GM19025 (cell line): ENCODE data around the gene STIM2.
"Not testable (repeated sequence)": the region's sequence is repeated elsewhere in the genome, so short reads cannot be mapped to it uniquely, and the experiment has no call there.

Experiments used
- ATAC-seq: cut with Tn5 transposase; IDR thresholded peaks from one replicate; pipeline ENCODE4 v1.9.1; 2021; ENCODE audit warnings: mild to moderate bottlenecking, low read depth, moderate library complexity; ENCODE audit not compliant: unreplicated experiment

The STIM2 gene

DNA sequence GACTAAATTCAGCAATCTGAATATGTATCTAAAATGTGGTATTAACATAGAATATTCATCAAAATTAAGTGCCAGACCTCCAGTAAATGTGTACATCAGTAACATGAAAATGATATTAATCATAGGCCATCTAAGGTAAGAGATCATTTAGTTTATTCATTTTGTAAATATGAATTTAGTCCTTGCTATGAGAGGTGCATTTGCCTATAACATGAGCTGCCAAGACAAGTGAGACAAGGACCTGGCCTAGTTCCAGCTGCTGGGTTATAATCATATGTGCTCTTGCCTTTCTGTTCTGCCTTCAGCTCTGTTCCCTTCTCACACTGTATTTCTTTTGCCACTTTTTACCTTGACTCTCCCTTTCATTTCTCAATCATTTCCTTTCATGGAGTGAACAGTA, 160.0 kb downstream of the STIM2 start:
- ATAC-seq: no peak

GRCh38 chr4:27022963-27023362, 162.3 kb downstream of the STIM2 start:
- no peak for ATAC-seq

- no peak for ATAC-seq
Observed at GRCh38 chr4:27023366-27023765, 162.7 kb downstream of the STIM2 start.

DNA sequence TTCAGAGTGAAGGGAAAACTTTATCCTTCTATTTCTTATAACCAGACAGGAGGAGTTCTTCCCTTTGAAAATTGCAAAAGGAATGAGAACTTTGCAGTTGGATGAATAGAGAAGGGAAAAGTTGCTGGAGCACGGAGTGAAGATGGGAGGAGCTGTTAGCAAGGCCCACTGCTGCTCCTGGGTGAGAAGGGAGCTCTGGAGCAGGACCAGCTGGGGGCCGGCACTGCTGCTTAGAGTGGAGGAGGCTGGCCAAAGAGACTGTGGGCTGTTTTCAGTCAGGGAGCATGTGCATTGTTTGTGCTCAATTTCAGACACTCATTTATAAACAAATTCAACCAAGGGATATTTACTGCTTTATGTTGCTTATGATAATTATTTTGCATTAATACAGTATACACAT, 164.2 kb downstream of the STIM2 start:
- ATAC-seq: no peak

DNA sequence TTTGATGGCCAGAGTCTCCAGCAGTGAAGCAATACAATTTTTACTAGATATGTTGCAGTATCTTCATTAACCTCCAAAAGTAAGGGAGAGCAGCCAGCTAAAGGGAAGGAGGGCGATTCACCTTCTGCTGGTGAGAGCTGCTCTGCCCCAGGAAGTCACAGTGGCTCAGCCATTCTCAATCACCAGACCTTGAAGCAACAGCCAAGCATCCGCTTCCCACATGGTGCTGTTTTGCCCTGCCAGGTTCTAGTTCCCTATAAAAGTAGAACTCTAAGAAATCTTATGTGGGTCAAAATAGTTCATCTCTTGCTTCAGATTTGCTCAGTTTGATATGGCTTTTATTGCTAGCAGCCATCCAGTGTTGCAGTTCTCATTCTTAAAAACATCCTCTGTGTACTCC, 166.8 kb downstream of the STIM2 start:
- no peak for ATAC-seq

- ATAC-seq: not testable (repeated sequence)
Observed at GRCh38 chr4:27035127-27035526, 174.5 kb downstream of the STIM2 start.

GRCh38 chr4:27040356-27040755, 179.7 kb downstream of the STIM2 start:
- no peak for ATAC-seq

GRCh38 chr4:27042411-27042810, 181.8 kb downstream of the STIM2 start:
- no peak for ATAC-seq

- ATAC-seq: no peak
Observed at GRCh38 chr4:27043200-27043599, 182.6 kb downstream of the STIM2 start.

DNA sequence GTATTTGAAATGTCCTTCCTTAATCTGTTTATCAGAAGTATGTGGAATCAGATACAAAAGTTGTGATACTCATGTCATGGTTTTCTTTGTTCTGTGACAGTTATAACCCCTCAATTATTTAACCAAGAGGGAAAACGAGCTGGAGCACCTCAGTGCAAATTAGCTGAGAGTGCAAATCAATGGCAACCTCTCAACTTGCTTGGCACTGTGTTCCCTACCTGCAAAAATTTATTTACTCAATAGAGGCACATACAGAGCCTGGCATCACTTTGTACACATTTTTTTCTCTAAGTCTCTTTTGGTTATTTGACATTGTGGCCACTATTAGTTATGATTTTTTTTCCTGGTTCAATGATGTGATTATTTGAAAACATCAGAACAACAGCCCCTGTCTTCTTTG, 186.2 kb downstream of the STIM2 start:
- no peak for ATAC-seq

DNA sequence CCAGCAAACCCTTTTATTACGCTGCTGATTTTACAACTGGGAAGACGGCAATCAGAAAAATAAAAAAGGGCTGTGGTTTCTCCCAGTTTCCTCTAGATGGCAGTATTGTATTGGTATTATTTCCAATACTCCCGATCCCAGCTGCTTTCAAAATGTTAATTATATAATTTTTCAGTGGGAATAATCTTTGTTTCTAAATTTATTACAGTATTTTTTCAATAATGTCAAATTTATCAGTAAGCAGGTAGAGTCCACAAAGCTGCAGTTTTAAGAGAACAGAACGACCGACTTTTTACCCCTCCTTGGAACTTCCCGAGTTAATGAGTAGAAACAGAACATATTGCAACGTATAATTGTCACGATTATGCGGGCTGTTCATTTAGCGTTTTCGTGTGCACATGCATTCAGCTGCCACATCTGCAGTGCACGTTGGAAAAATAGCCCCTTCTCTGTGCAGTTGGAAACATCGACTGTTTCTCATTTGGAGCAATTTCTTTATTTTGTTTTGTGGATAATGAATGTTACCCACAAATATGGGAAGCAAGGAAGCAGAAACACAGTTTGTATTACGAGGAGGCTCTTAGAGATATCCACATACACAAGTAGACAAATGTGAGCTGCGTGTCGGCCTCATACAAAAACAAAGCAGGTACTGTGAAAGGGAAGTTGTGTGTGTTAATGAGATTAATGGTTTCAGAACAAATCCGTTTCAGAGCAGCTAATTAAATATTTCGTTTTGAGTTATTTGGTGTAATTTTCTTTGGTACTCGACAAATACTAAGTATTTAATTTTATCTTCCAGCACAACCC, 188.0 kb downstream of the STIM2 start:
- ATAC-seq: no peak

- ATAC-seq: no peak
Observed at GRCh38 chr4:27049239-27049829, 188.7 kb downstream of the STIM2 start.

- no peak for ATAC-seq
Observed at GRCh38 chr4:27050731-27051130, 190.1 kb downstream of the STIM2 start.

DNA sequence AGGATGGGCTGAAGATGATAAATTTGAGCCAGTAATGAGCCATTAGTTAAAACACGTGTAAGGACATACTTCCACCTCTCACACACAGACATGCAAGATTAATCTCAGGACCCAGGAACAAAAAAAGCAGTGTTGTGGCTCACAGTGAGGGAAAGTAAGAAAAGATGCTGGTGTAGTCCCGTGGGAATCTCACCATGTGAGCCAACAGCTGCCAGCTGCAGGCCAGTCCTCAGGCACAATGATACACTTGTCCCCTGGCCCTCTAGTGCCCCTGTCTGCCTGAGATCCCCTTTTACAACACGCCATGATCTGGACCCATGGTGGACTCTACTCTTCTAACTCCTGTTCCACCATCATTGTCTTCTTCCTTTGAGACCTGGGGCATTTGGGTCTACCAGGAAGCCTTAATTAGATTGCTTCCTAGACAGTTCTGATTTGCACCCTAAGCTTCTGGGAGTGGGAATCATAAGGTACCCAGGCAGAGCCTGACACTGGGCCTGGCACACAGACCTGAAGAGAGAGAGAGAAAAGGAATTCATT, 194.7 kb downstream of the STIM2 start:
- no peak for ATAC-seq

DNA sequence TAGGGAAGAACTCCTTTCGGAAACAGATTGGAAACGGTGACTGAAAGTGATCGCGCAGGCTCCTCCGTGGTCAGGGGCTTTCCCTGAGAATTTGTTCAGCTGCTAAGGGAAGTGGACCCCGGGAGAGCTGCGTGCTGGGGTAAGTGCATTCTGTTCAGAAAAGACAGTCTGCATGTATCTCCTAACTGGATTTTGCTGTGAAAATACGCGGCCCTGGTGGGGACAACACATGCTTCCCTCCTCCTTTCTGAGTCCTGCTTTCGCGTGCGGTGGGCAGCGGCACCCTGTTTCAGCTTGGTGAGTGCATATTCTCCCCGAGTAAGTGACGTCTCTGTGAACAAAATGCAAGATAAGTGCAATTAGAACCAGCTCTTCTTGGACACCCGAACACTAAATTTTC, 195.6 kb downstream of the STIM2 start:
- no peak for ATAC-seq

DNA sequence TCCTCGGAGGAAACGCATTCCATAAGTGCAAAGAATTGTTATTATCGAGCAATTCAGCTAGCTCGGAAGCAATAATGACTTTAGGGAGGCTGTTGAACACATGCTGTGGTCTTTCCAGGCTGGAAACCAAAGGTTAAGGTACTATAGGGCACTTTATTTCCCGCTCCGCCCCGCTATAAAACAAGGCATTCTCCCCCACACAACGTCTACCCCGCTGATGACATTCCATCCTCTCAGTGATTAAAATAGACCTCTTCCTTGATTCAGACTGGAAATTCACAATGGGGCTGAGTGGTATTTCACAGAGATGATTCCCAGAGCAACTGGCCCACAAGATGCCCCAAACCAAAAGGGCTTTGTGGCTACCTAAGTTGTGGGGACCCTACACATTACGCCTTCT, 196.4 kb downstream of the STIM2 start:
- ATAC-seq: no peak

GRCh38 chr4:27057662-27058061, 197.0 kb downstream of the STIM2 start:
- ATAC-seq: no peak

- no peak for ATAC-seq
Observed at GRCh38 chr4:27058819-27059406, 198.3 kb downstream of the STIM2 start.

DNA sequence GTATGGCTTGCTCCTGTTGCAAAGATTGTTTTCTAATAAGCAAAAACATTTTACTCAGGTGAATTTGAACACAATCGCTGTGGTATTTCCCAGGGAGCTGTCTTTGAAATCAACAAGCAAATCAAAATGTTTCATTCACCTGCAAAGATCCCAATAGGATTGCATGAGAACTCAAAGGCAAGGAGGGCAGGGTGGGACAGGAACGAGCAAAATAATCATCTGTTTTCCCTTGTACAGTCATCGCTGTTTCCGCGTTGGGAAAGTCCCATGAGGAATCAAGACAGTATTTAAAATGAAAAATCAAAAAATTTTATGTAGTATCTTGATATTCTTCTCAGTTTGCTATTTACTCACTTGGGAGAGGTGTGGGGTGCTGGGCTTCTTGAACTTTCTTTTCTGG, 198.8 kb downstream of the STIM2 start:
- ATAC-seq: no peak

DNA sequence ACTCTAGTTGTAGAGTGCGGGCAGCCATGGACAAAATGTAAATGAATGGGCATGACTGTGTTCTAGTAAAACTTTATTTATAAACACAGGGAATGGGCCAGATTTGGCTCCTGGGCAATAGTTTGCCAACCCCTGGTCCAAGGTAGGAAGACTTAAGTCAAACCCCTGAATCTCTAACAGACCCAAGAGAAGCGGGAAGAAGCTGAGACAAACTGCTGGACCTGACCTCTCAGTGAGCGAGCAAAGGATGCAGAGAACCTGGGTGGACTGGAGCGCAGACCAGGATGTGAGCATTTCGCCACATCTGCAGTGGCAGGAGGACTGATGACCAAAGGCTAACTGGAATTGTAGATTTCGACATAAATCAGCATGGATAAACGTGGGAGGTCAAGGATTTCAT, 201.6 kb downstream of the STIM2 start:
- ATAC-seq: no peak

GRCh38 chr4:27066591-27066990, 205.9 kb downstream of the STIM2 start:
- no peak for ATAC-seq
